LNCAP (cell line): ENCODE results near the gene PAPPA2.

Experiments
- TF ChIP-seq, protein P1 (sequence below): fragments of 450-650 bp; IDR thresholded peaks from 2 replicates; pipeline ENCODE4 v1.5.1; 2017; ENCODE audit warnings: mild to moderate bottlenecking

PAPPA2 gene

GRCh38 chr1:176567190-176567794 is 104.3 kb downstream of the PAPPA2 start:
- TF ChIP-seq, protein P1, sequence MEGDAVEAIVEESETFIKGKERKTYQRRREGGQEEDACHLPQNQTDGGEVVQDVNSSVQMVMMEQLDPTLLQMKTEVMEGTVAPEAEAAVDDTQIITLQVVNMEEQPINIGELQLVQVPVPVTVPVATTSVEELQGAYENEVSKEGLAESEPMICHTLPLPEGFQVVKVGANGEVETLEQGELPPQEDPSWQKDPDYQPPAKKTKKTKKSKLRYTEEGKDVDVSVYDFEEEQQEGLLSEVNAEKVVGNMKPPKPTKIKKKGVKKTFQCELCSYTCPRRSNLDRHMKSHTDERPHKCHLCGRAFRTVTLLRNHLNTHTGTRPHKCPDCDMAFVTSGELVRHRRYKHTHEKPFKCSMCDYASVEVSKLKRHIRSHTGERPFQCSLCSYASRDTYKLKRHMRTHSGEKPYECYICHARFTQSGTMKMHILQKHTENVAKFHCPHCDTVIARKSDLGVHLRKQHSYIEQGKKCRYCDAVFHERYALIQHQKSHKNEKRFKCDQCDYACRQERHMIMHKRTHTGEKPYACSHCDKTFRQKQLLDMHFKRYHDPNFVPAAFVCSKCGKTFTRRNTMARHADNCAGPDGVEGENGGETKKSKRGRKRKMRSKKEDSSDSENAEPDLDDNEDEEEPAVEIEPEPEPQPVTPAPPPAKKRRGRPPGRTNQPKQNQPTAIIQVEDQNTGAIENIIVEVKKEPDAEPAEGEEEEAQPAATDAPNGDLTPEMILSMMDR = no peak

- TF ChIP-seq, protein P1 = no peak
Observed at GRCh38 chr1:176568185-176568584, 105.2 kb downstream of the PAPPA2 start.

DNA sequence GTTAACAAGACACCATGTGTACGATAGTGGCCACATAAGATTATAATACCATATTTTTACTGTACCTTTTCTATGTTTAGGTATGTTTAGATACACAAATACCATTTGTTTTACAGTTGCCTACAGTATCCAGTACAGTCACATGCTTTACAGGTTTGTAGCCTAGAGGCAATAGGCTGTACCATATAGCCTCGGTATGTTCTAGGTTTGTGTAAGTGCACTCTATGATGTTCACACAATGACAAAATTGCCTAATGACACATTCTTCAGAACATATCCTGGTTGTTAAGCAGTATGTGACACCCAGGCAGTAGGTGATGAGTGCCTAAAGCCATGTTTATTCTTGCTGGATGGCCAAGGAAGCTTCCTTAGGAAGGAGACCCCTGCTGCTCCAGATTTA is 111.8 kb downstream of the PAPPA2 start:
- TF ChIP-seq, protein P1 = no peak

GRCh38 chr1:176575991-176576390 is 113.0 kb downstream of the PAPPA2 start:
- TF ChIP-seq, protein P1 = no peak

DNA sequence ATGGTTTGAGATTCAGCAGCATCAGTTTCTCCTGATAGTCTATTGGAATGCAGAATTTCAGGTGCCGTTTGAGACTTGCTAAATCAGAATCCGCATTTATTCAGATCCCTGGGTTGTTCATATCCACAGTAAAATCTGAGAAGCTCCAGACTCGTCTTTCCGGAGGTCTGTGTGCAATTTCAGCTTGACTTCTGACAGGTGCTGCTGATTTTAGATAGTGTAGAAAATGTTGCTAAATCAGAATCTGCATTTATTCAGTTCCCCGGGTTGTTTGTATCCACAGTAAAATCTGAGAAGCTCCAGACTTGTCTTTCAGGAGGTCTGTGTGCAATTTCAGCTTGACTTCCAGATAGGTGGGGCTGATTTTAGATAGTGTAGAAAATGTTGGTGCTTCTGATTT is 113.7 kb downstream of the PAPPA2 start:
- TF ChIP-seq, protein P1 = no peak

GRCh38 chr1:176577646-176578197 is 114.7 kb downstream of the PAPPA2 start:
- TF ChIP-seq, protein P1 = no peak

GRCh38 chr1:176579087-176579486 is 116.1 kb downstream of the PAPPA2 start:
- TF ChIP-seq, protein P1 = no peak

DNA sequence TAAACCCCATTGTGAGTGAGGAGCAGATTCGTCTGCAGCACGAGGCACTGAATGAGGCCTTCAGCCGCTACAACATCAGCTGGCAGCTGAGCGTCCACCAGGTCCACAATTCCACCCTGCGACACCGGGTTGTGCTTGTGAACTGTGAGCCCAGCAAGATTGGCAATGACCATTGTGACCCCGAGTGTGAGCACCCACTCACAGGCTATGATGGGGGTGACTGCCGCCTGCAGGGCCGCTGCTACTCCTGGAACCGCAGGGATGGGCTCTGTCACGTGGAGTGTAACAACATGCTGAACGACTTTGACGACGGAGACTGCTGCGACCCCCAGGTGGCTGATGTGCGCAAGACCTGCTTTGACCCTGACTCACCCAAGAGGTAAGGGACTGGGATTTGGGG is 132.2 kb downstream of the PAPPA2 start:
- TF ChIP-seq, protein P1 = no peak
